ENCODE measurements around the gene MRPL2. TPM values are rescaled to one million over a fixed set of nuclear protein-coding genes. Genes with fewer than 3 reads are reported as not detected.

MRPL2 gene
- total RNA-seq, 4 donors from 2014 or later, result 17.3 to 35.4 (median 21.2) TPM

DNA sequence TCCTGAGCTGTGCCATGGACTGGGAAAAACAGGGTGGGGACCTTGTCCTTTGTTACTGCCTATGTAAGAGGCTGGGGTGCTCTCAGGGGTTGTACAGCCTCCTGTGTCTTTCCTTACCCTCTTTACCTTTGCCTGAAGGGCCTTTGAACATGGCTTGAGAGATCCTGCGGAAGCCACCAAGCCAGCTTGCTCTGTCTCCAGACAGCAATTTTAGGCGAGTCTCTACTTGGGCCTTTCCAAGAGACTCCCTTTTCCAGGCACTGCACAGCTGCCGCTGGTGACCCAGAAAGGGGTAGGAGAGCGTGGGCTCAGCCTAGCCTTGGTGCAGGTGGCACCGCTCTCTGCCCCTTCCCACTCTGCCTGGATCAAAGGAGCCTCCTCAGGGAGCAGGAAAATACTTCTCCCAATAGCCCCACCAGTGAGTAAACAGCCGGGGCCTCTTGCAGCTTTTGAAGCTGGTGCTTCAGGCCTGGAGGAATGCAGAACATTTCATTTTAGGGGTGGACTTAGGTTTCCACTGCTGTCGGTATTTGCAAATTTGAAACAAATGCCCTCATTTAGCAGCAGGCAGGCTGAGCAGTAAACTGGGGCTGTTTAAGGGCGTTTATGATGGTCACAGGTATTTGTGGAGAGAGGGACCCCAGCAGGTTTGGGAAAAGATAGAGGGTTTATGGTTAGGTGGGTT is 30.8 kb upstream of the MRPL2 start:
- no peaks in the 10 kb centered on the region for H3K36me3 ChIP-seq
- H3K9me3 ChIP-seq, result no peaks in the 10 kb centered on the region
- H3K27me3 ChIP-seq, result no peaks in the 10 kb centered on the region
- H3K4me1 ChIP-seq, result peaks cover 0 to 19% (median 0%) of the 10 kb centered on the region in 3 donors
- H3K4me3 ChIP-seq, result no peak overlapping the region
- ATAC-seq, result no peak
- TF ChIP-seq POLR2A (IDR thresholded peaks at IDR 0.05) (no peak), EP300 (IDR thresholded peaks at IDR 0.05) (no peak), POLR2AphosphoS5 (IDR thresholded peaks at IDR 0.05) (no peak)
- TF ChIP-seq, protein P1, sequence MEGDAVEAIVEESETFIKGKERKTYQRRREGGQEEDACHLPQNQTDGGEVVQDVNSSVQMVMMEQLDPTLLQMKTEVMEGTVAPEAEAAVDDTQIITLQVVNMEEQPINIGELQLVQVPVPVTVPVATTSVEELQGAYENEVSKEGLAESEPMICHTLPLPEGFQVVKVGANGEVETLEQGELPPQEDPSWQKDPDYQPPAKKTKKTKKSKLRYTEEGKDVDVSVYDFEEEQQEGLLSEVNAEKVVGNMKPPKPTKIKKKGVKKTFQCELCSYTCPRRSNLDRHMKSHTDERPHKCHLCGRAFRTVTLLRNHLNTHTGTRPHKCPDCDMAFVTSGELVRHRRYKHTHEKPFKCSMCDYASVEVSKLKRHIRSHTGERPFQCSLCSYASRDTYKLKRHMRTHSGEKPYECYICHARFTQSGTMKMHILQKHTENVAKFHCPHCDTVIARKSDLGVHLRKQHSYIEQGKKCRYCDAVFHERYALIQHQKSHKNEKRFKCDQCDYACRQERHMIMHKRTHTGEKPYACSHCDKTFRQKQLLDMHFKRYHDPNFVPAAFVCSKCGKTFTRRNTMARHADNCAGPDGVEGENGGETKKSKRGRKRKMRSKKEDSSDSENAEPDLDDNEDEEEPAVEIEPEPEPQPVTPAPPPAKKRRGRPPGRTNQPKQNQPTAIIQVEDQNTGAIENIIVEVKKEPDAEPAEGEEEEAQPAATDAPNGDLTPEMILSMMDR (IDR thresholded peaks at IDR 0.05), result no peak
- no peak overlapping the region for H3K27ac ChIP-seq
- WGBS, 2 donors (ENCODE audit: low coverage in 1 of 2), result 71 to 79% methylated on average over 2 to 3 of the region's 8 CpGs

DNA sequence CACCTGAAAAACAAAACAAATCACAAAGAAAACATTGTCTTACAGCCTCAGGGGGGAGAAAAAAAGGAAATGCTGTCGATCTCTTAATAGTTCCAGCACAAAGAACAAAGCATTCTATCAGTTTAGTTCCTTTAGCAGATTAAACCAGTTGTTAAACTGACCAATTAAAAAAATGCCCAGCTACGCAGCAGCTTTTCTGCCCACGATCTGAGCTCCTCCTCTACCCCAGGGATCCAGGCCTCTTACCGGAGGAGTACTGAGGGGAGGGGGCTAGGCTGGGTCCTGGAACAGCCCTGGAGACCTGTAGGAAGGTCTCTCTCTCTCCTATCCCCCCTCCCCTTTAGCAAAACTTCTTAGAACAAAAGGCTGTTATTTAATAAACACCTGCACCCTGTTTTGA is 30.2 kb upstream of the MRPL2 start:
- H3K4me3 ChIP-seq, result no peak overlapping the region
- no peaks in the 10 kb centered on the region for H3K27me3 ChIP-seq
- no peaks in the 10 kb centered on the region for H3K36me3 ChIP-seq
- ATAC-seq, result no peak
- WGBS, 2 donors (ENCODE audit: low coverage in 1 of 2), result 68 to 71% methylated on average over 4 of the region's 4 CpGs
- H3K27ac ChIP-seq, result no peak overlapping the region
- peaks cover 0 to 16% (median 0%) of the 10 kb centered on the region in 3 donors for H3K4me1 ChIP-seq
- TF ChIP-seq, protein P1 (IDR thresholded peaks at IDR 0.05), result no peak
- no peak for TF ChIP-seq POLR2AphosphoS5 (IDR thresholded peaks at IDR 0.05)
- TF ChIP-seq EP300 (IDR thresholded peaks at IDR 0.05), result no peak
- no peak for TF ChIP-seq POLR2A (IDR thresholded peaks at IDR 0.05)
- H3K9me3 ChIP-seq, result no peaks in the 10 kb centered on the region

GRCh38 chr6:43088654-43089056 is 29.4 kb upstream of the MRPL2 start:
- no peaks in the 10 kb centered on the region for H3K27me3 ChIP-seq
- no peak for TF ChIP-seq EP300 (IDR thresholded peaks at IDR 0.05)
- TF ChIP-seq POLR2A (IDR thresholded peaks at IDR 0.05), result no peak
- TF ChIP-seq POLR2AphosphoS5 (IDR thresholded peaks at IDR 0.05), result no peak
- TF ChIP-seq, protein P1 (IDR thresholded peaks at IDR 0.05), result no peak
- no peaks in the 10 kb centered on the region for H3K36me3 ChIP-seq
- ATAC-seq, result no peak
- H3K9me3 ChIP-seq, result no peaks in the 10 kb centered on the region
- 80 to 90% methylated on average over 1 to 4 of the region's 4 CpGs for WGBS, 2 donors (ENCODE audit: low coverage in 1 of 2)
- H3K4me1 ChIP-seq, result peaks cover 0 to 9% (median 0%) of the 10 kb centered on the region in 3 donors
- H3K4me3 ChIP-seq, result no peak overlapping the region
- H3K27ac ChIP-seq, result no peak overlapping the region

- Histone ChIP-seq H3K4me1 (no peaks in the 10 kb centered on the region), H3K4me3 (no peak overlapping the region)
- WGBS, 2 donors (ENCODE audit: low coverage in 1 of 2), result 87% methylated on average over 3 of the region's 8 CpGs; no CpG with 5 or more reads in 1 of the 2 donors
Observed at GRCh38 chr6:43086022-43086658, 26.9 kb upstream of the MRPL2 start.

More at GRCh38 chr6:43086022-43086658, 26.9 kb upstream of the MRPL2 start:
- no peaks in the 10 kb centered on the region for H3K9me3 ChIP-seq
- no peak for ATAC-seq
- no peak for TF ChIP-seq EP300 (IDR thresholded peaks at IDR 0.05)
- TF ChIP-seq, protein P1 (IDR thresholded peaks at IDR 0.05), result no peak
- TF ChIP-seq POLR2AphosphoS5 (IDR thresholded peaks at IDR 0.05), result no peak
- TF ChIP-seq POLR2A (IDR thresholded peaks at IDR 0.05), result no peak
- no peak overlapping the region for H3K27ac ChIP-seq
- no peaks in the 10 kb centered on the region for H3K27me3 ChIP-seq
- no peaks in the 10 kb centered on the region for H3K36me3 ChIP-seq
